IPS-18c (cell line): ENCODE data around the gene GJA9.
"Not testable (repeated sequence)": the region's sequence is repeated elsewhere in the genome, so short reads cannot be mapped to it uniquely, and the experiment has no call there.

Experiments used
- H3K4me3 ChIP-seq: 2 replicates; pipeline ENCODE4 v1.7.0; 2013; ENCODE audit warnings: low read depth, mild to moderate bottlenecking, low read length, moderate library complexity; ENCODE audit not compliant: insufficient read depth
- H3K9me3 ChIP-seq: one replicate; pipeline ENCODE4 v1.6.1; 2013; ENCODE audit warnings: mild to moderate bottlenecking, low read length, moderate library complexity; ENCODE audit not compliant: control insufficient read depth, insufficient read depth

The GJA9 gene

DNA sequence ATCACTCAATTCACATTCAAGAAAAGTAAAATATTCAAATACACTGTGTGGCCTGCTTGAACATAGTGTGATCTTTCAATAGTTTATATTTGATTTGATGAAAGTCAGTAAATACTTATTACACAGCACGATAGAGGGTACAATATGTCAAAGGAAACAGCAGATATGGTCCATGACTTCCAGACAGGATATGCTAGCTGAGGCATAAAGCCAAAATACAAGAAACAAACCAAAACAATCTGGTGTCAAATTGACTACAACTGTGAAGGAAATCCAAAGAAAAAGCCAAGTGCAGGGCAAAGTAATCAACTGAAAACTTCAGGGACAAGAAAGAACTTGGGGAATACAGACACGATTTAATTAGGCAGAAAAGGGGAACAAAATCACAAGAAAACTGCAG, 41.1 kb downstream of the GJA9 start:
- no peaks in the 10 kb centered on the region for H3K9me3 ChIP-seq

DNA sequence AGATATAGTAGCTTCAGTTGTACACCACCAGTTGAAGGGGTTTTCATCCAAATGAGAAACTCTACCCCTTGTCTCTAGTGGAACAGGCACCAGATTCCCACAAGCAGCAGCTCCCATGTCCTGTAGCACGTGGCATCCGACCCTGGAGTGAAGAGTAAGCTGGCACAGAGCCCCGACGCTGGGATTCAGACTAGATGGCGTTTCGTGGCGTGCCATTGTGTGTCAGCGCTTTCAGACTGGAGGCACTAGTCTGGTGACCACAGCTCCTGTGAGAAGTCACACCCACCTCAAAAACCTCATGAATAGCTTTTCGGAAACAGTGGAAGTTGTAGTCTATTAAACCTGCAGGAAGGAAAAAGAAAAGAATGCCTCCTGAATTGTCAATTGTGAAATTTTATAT, 42.0 kb downstream of the GJA9 start:
- Histone ChIP-seq H3K9me3 (no peaks in the 10 kb centered on the region), H3K4me3 (no peak overlapping the region)

More for the DNA sequence above, 41.1 kb downstream of the GJA9 start:
- no peak overlapping the region for H3K4me3 ChIP-seq

DNA sequence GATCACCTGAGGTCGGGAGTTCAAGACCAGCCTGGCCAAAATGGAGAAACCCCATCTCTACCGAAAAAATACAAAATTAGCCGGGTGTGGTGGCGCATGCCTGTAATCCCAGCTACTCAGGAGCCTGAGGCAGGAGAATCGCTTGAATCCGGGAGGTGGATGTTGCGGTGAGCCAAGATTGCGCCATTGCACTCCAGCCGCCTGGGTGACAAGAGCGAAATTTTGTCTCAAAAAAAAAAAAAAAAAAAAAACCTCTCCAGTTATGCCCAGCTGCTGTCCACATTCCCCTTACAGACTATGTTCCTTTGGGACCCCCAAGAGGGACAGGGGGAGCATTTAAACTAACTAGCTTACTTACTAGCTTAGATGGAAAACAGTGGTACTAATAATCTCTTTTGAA, 45.1 kb downstream of the GJA9 start:
- not testable (repeated sequence) for H3K9me3 ChIP-seq, H3K4me3 ChIP-seq

DNA sequence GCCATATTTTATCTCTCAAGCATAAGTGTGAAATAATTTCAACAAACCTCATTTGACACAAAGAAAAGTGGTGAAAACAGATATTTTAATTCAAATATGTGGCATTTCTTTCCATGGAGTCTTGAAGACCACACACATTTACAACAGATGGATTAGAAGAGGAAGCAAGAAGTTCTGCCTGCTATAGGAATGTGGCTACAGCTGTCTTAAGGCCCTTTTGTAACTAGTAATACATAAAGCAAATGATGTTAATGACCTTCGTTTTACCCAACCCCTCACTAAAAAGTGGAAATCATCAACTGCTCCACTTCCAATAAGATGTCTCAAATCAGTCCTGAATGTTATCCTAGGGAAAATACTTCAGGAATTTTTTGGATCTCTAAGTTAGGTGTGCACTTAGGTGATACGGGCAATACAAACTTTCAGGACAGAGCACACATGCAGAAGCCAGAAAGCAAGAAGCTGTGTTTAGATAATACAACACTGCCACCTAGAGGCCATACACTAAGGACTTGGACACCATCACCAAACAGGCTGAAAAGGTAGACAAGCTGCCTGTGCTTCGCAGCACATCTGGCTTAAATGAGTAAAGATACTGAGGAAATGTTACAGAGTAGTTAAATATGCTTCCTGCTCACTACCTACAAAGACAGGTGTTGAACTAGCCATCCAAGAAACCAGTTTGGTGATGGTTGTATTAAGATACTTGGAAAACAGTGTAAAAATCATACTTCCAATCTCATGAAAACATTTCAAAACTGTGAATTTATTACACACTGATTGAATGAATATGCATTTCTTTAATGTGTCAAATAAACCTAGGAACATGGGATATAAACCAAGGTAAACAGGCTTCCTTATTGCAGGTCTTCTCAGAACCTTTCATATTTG, 46.2 kb downstream of the GJA9 start:
- no peaks in the 10 kb centered on the region for H3K9me3 ChIP-seq
- H3K4me3 ChIP-seq = no peak overlapping the region

DNA sequence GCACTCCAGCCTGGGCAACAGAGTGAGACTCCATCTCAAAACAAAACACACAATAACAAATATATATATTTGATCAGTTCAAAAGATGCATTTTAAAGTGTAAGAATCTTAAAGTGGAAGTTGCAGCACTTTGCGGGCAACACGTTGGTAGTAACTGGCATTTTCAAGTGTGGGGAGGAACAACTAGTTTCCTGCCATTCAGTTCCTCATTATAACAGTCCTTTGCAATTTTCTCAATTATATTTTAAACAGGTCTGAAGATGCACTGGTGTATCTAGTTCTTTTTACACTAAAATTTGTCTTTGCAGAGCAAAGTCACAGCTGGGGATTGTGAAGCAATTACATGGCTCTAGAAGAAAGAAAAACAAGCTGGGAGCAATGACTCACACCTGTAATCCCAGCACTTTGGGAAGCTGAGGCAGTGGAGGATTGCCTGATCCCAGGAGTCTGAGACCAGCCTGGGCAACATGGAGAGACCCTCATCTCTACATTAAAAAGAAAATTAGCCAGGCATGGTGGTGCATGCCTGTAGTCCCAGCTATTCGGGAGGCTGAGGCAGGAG, 47.1 kb downstream of the GJA9 start:
- Histone ChIP-seq H3K4me3 (no peak overlapping the region), H3K9me3 (no peaks in the 10 kb centered on the region)

DNA sequence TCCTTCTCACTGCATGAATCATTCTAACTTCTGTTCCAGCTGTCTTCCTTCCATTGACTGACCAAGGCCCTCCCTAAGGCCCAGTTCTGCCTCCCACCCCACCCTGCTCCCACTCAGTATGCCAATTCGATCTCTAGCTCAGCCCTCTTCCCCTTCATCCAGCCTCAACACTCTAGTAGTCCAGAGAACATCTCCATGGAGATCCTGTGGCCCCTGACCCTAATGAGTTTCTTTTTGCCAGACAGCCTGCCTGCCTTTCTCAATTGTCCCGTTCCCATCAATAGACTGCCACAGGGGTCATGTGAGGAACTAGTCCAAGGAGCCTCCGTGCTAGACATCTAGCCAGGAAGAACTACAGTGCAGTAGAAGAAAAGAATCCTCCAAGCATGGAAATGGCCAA, 48.2 kb downstream of the GJA9 start:
- Histone ChIP-seq H3K4me3 (no peak overlapping the region), H3K9me3 (no peaks in the 10 kb centered on the region)

DNA sequence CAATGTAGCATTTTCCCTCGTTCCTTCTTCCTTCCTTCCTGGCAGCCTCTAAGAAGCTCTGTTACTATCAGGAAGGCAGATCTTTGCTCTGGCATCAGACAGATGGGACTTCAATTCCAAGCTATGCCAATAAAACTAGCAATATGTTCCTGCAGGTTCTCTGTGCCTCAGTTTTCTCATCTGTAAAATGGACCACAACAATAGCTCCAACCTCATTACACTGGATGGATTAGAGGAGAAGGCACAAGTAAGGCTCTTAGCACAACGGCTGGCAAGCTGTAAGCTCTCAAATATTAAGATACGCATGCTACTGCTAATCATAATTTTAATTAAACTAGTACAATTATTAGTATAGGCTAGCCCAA, 49.0 kb downstream of the GJA9 start:
- H3K9me3 ChIP-seq = no peaks in the 10 kb centered on the region
- H3K4me3 ChIP-seq = no peak overlapping the region

DNA sequence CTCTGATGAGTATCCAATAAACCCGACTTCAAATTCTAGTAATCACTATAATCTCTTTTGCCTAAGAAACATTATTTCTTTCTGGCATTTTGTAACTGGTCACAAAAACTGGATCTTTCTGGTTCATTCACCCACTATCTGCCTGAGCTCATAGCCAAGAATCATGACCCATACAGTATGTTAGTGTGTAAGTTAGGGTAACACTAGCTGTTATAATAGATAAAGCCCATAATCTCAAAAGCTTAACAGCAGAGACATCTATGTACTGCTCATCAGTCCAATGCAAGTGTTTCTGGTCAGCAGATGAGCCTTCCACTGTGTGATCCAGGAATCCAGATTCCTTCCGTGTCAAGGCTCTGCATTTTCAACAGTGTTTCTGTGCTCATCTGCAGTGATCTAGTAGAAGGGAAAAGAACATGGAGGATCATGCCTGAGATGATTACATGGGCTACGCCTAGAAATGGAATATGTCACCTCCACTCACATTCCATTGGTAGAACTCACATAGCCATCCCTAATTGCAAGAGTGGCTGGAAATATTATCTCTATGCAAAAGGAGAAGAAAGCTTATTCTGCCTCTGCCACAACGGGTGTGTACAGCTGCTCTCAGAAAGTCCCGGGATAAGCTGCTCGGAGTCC, 49.5 kb downstream of the GJA9 start:
- Histone ChIP-seq H3K4me3 (no peak overlapping the region), H3K9me3 (no peaks in the 10 kb centered on the region)

DNA sequence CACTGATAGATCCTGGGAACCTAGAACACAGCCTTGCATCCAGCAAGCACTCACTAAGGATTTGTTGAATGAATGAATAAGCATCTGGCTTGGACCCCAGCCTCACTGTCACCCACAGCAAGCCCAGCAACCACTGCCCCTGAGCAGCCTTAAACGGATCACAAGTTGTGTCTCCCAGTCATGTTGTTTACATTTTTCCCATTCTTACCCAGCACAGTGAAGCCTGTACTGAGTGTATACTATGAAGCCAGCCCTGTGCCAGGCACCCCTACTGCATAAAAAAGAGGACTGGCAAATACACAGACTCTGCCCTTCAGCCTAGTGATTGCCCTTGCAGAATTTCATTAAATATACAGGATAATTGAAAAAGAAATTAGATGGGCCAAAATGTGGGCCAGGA, 52.0 kb downstream of the GJA9 start:
- H3K9me3 ChIP-seq = no peaks in the 10 kb centered on the region
- no peak overlapping the region for H3K4me3 ChIP-seq

DNA sequence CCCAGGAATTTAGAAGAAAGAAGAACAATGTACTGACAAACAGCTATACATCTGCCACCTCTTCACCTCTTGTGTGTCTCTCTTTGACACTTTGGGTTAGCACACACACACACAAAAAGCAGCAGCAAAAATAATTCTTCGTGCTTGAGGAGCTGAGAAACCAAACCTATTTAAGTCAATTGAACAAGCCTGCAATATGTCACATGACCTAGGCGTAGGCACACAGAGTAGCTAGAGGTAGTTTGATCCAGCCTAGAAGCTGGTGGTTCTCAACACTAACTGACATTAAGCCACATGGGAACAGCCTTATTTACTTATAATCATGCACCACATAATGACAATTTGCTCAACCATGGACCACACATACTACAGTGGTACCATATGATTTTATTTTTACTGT, 54.1 kb downstream of the GJA9 start:
- H3K4me3 ChIP-seq = no peak overlapping the region
- no peaks in the 10 kb centered on the region for H3K9me3 ChIP-seq

DNA sequence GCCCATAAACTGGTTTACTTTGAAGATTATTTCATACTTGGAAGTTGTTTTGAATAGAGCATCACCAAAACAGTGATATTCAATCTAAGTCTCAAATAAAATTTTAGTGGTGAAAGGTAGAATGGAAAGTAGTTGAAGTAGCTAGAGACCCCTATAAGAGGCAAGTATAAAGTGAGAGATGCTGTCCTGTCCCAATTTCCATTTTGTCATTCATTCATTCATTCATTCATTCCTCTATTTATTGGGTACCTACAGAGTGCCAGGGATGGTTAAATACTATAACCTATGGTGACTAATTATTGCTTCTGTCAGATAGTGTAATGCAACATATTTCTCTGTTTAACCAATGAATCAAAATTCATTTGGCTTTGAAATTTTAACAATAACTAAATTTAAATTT, 54.5 kb downstream of the GJA9 start:
- Histone ChIP-seq H3K4me3 (no peak overlapping the region), H3K9me3 (no peaks in the 10 kb centered on the region)

DNA sequence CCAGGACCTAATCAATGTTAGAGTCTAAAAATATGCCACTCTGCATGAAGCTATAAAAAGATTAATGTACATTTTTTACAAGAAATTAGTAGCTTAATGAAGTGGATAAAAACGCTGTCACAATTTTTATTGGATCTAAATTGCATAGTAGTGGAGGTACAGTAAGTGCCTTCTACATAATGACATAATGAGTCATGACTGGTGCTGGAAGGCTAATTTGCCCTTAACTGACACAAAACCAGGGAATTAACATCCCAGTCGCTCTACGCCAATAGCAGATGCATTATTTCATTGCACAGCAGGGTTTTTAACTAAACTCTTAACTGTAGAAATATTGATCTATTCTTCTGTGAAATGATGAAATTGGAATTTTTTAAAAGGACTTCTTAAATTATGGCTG, 55.1 kb downstream of the GJA9 start:
- no peak overlapping the region for H3K4me3 ChIP-seq
- no peaks in the 10 kb centered on the region for H3K9me3 ChIP-seq
